ENCODE data around the gene MFF. TPM values are rescaled to one million over a fixed set of nuclear protein-coding genes. Genes with fewer than 3 reads are reported as not detected.
A peak's percentile ranks its signal among the peaks of the same experiment; 100 is the strongest.

MFF gene
- total and polyA plus RNA-seq, 2 of the 8 experiments (the other 6 are each of a cell fraction or from before 2014, with no cell fraction given) = 36.2 to 86.8 TPM

DNA sequence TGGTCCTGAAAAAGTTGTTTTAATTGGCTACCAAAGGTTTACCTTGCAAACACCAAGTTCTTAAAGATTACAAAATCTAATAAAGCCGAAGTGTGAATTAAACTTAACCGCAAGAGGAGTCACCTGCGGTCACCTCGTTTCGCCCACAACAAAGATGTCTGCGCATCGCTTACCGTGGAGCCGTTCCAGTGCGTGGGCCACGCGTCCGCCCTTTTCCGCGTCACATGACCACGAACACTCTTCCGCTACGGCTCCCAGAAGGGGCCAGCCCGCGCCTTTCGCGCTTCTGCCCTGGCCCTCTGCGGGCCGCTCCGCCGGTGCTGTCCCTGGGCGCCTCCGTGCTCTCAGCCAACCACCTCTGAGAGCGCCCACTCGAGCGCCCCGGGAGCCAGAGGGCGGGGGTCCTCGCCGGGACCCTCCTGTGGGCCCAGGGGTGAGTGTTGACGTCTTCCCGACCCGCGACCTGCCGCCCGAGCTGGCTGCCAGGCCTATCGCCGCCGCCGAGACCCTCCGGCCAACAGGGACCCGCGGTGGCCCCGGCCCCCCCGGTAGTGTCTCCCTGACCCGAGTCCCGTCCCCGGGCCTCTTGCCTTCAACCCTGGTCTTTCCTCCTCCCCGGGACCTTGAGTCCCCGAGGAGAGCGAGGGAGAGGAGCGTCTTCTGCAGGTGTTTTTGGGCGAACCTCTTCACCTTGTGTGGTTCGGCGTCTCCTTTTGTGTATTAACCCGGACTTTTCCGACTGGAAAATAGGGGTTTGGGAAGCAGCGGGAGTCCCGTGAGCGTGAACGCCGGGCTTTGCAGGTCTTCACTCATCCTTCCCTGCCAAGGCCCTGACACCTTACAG is at the start of gene MFF (continued):
- TF ChIP-seq SIN3A (conservative IDR thresholded peaks at IDR 0.05 in 1 of 2, IDR thresholded peaks at IDR 0.05 in 1 of 2; ENCODE audit: low read depth in 1 of 2, low read length in 2 of 2) (peak in 1 of 2 experiments; percentile 72; a peak in 2 of 4 replicates), TBP (IDR thresholded peaks at IDR 0.05; ENCODE audit: low read depth, low read length) (peak; percentile 79), KDM5A (IDR thresholded peaks at IDR 0.05; ENCODE audit: low read length) (no peak), RXRA (IDR thresholded peaks at IDR 0.05; ENCODE audit: insufficient read depth, low read depth, low read length) (no peak), SP1 (IDR thresholded peaks at IDR 0.05; ENCODE audit: low read depth, low read length) (peak; percentile 39; the same call in 1 of the 2 replicates)
- TF ChIP-seq, protein P1, sequence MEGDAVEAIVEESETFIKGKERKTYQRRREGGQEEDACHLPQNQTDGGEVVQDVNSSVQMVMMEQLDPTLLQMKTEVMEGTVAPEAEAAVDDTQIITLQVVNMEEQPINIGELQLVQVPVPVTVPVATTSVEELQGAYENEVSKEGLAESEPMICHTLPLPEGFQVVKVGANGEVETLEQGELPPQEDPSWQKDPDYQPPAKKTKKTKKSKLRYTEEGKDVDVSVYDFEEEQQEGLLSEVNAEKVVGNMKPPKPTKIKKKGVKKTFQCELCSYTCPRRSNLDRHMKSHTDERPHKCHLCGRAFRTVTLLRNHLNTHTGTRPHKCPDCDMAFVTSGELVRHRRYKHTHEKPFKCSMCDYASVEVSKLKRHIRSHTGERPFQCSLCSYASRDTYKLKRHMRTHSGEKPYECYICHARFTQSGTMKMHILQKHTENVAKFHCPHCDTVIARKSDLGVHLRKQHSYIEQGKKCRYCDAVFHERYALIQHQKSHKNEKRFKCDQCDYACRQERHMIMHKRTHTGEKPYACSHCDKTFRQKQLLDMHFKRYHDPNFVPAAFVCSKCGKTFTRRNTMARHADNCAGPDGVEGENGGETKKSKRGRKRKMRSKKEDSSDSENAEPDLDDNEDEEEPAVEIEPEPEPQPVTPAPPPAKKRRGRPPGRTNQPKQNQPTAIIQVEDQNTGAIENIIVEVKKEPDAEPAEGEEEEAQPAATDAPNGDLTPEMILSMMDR (IDR thresholded peaks at IDR 0.05; ENCODE audit: control extremely low read depth in 1 of 3, insufficient read depth in 1 of 3, low read depth in 1 of 3, low read length in 3 of 3) = peak in 2 of 3 experiments; percentile 31 to 37; a peak in 2 of 4 replicates

Data from H1 (cell line).